Measurements from ENCODE around the gene ZFTA.
"Not testable (repeated sequence)": the region's sequence is repeated elsewhere in the genome, so short reads cannot be mapped to it uniquely, and the experiment has no call there.

The ZFTA gene

GRCh38 chr11:63771741-63772318 lies 3.3 kb upstream of the ZFTA start:
- DNase-seq: not testable (repeated sequence)

- no peak for DNase-seq
These were observed 2.2 kb upstream of the ZFTA start for GRCh38 chr11:63770763-63771162.

- DNase-seq: peak in 1 of 2 donors; percentile 2
These were observed 1.3 kb upstream of the ZFTA start for GRCh38 chr11:63769714-63770455.

- peak; percentile 23 to 31 for DNase-seq
These were observed 603 bp upstream of the ZFTA start for GRCh38 chr11:63769042-63769713.

- DNase-seq: peak; percentile 23 to 48
These were observed 874 bp downstream of the ZFTA start for GRCh38 chr11:63767565-63768236.

- DNase-seq: no peak
These were observed 1.4 kb downstream of the ZFTA start for GRCh38 chr11:63767267-63767564.

GRCh38 chr11:63766531-63767235 lies 1.9 kb downstream of the ZFTA start:
- no peak for DNase-seq

GRCh38 chr11:63765688-63766241 lies 2.8 kb downstream of the ZFTA start:
- no peak for DNase-seq

- no peak for DNase-seq
These were observed 3.6 kb downstream of the ZFTA start for GRCh38 chr11:63764679-63765647.

- no peak for DNase-seq
These were observed 4.3 kb downstream of the ZFTA start for GRCh38 chr11:63764340-63764678.

GRCh38 chr11:63763496-63764339 lies 4.9 kb downstream of the ZFTA start:
- no peak for DNase-seq

- no peak for DNase-seq
These were observed 5.7 kb downstream of the ZFTA start for GRCh38 chr11:63762654-63763495.

- DNase-seq: no peak
These were observed 6.5 kb downstream of the ZFTA start for GRCh38 chr11:63761931-63762653.

GRCh38 chr11:63761188-63761587 lies 7.4 kb downstream of the ZFTA start:
- no peak for DNase-seq

GRCh38 chr11:63760487-63761079 lies 8.0 kb downstream of the ZFTA start:
- DNase-seq: no peak

- no peak for DNase-seq
These were observed 11.4 kb downstream of the ZFTA start for GRCh38 chr11:63756919-63757761.

- no peak for DNase-seq
These were observed 19.0 kb downstream of the ZFTA start for GRCh38 chr11:63749624-63750023.

GRCh38 chr11:63747011-63747410 lies 21.6 kb downstream of the ZFTA start:
- no peak for DNase-seq

Measured in CD4-positive, alpha-beta T cell treated with Interleukin-1 beta for 1 hour (primary cell).